K562 (cell line): ENCODE results near the gene CEBPB. TPM values are rescaled to one million over a fixed set of nuclear protein-coding genes. Genes with fewer than 3 reads are reported as not detected.

Experiments
- CC2D1A ChIP-seq: fragments of 450-650 bp; IDR thresholded peaks from 2 replicates; pipeline ENCODE4 v1.6.1; 2017; ENCODE audit warnings: mild to moderate bottlenecking
- CHCHD3 ChIP-seq: fragments of 250-450 bp; sonication (Bioruptor Pico); IDR thresholded peaks from 2 replicates; pipeline ENCODE4 v2.1.2; 2022; ENCODE audit warnings: mild to moderate bottlenecking
- ELF4 ChIP-seq: fragments of 450-650 bp; formaldehyde crosslinking; IDR thresholded peaks from 2 replicates; pipeline ENCODE4 v1.4.0; 2022; ENCODE audit warnings: missing genetic modification characterization
- GTF3C2 ChIP-seq: IDR thresholded peaks from 3 replicates; pipeline ENCODE4 v1.6.1; 2011; ENCODE audit warnings: borderline replicate concordance, mild to moderate bottlenecking, moderate library complexity; ENCODE audit not compliant: insufficient read length; ENCODE audit errors: extremely low read depth
- HCFC1 ChIP-seq: IDR thresholded peaks from 2 replicates; pipeline ENCODE4 v1.6.1; 2012; ENCODE audit warnings: low read depth, low read length, improper control_type of control experiment
- HNRNPH1 ChIP-seq: fragments of 200-400 bp; formaldehyde crosslinking; optimal IDR thresholded peaks from 2 replicates; pipeline ENCODE3; 2017; ENCODE audit warnings: low read depth, mild to moderate bottlenecking, low read length, moderate library complexity
- JUN ChIP-seq, 2 experiments: sonication (generic) in 1 of 2; formaldehyde crosslinking in 1 of 2; IDR thresholded peaks; 2 replicates each; pipeline versions ENCODE4 v1.6.1 to v1.8.0; 2012 to 2022; ENCODE audit warnings: borderline replicate concordance in 2 of 2, mild to moderate bottlenecking in 2 of 2, improper control_type of control experiment in 1 of 2, low read depth in 1 of 2, low read length in 1 of 2, missing genetic modification reagents in 1 of 2
- LEF1 ChIP-seq: fragments of 450-650 bp; IDR thresholded peaks from 2 replicates; pipeline ENCODE4 v1.6.1; 2016; ENCODE audit warnings: mild to moderate bottlenecking
- PML ChIP-seq: IDR thresholded peaks from 2 replicates; pipeline ENCODE4 v1.6.1; 2012; ENCODE audit warnings: low read length, inconsistent platforms
- RBBP5 ChIP-seq: fragments of 200-600 bp; sonication (generic); IDR thresholded peaks from 2 replicates; pipeline ENCODE4 v1.6.1; 2012; ENCODE audit warnings: borderline replicate concordance, mild to moderate bottlenecking, low read length, control low read depth, inconsistent platforms; ENCODE audit not compliant: insufficient read depth, poor library complexity, severe bottlenecking
- SIX5 ChIP-seq, 2 experiments: IDR thresholded peaks; 2 replicates each; pipeline ENCODE4 v1.6.1; 2011; ENCODE audit warnings: low read length in 2 of 2, borderline replicate concordance in 1 of 2, low read depth in 1 of 2, mild to moderate bottlenecking in 1 of 2, moderate library complexity in 1 of 2; ENCODE audit not compliant: insufficient read depth in 1 of 2
- TEAD2 ChIP-seq: fragments of 450-650 bp; IDR thresholded peaks from 2 replicates; pipeline ENCODE4 v1.6.1; 2016; ENCODE audit warnings: missing genetic modification characterization, control low read depth, missing compliant biosample characterization
- ZBTB8A ChIP-seq: fragments of 450-650 bp; IDR thresholded peaks from 2 replicates; pipeline ENCODE4 v1.6.1; 2018; ENCODE audit warnings: mild to moderate bottlenecking, moderate library complexity; ENCODE audit not compliant: partially characterized antibody
- ZNF212 ChIP-seq: fragments of 450-650 bp; formaldehyde crosslinking; IDR thresholded peaks from 2 replicates; pipeline ENCODE4 v1.4.0; 2020; ENCODE audit warnings: mild to moderate bottlenecking
- ZNF592 ChIP-seq: fragments of 450-650 bp; IDR thresholded peaks from 2 replicates; pipeline ENCODE4 v1.6.1; 2017; ENCODE audit warnings: antibody characterized with exemption, mild to moderate bottlenecking
- ZNF639 ChIP-seq, 2 experiments: fragments of 200-800 bp in 1 of 2; sonication (Bioruptor generic) in 1 of 2; sonication (generic) in 1 of 2; formaldehyde crosslinking in 1 of 2; IDR thresholded peaks in 1 of 2; conservative IDR thresholded peaks in 1 of 2; 2 replicates each; pipeline versions ENCODE4 v1.5.0 to v1.6.1; 2016 to 2020; ENCODE audit warnings: missing compliant biosample characterization in 1 of 2, missing genetic modification characterization in 1 of 2, missing genetic modification reagents in 1 of 2
- ZNF778 ChIP-seq: fragments of 450-650 bp; formaldehyde crosslinking; IDR thresholded peaks from 2 replicates; pipeline ENCODE4 v1.4.0; 2020; ENCODE audit warnings: mild to moderate bottlenecking, moderate library complexity
- ZNF830 ChIP-seq: fragments of 250-450 bp; sonication (Bioruptor Pico); IDR thresholded peaks from 2 replicates; pipeline ENCODE4 v1.5.0; 2021; ENCODE audit warnings: mild to moderate bottlenecking
- polyA plus RNA-seq, 8 experiments: library from polyadenylated mRNA; depleted of rRNA in 4 of 8; stranded (reverse) in 5 of 8; unstranded in 3 of 8; fragments of >200 nt; fragmentation: Nextera tagmentation in 2 of 8; fragmentation: Illumina TruSeq in 1 of 8; extraction: Ambion mirVana in 2 of 8; extraction: Trizol in 1 of 8; gene quantifications; 2 replicates each; pipeline versions ENCODE4 v1.2.1 to v1.2.3, GENCODE V29; 2011 to 2014; ENCODE audit warnings: inconsistent platforms in 1 of 8, missing spikeins in 1 of 8
- total RNA-seq, 7 experiments: library from RNA; depleted of rRNA in 6 of 7; stranded (reverse); fragments of >200 nt in 6 of 7; fragmentation: Illumina TruSeq in 2 of 7; extraction: Trizol in 2 of 7; gene quantifications; 2 replicates each; pipeline versions ENCODE4 v1.2.1 to v1.2.3, GENCODE V29; 2011 to 2021; ENCODE audit warnings: low replicate concordance in 1 of 7

The CEBPB gene
- total and polyA plus RNA-seq, 9 of the 15 experiments (the other 6 are each of a cell fraction or from before 2014, with no cell fraction given) = 1.2 to 72.6 (median 7.8) TPM

GRCh38 chr20:50192364-50193198, 2.0 kb downstream of the CEBPB start (continued):
- TF ChIP-seq GTF3C2 (no peak), ZNF212 (CRISPR knock-in tag) (no peak), CC2D1A (no peak), CHCHD3 (no peak), SIX5 (IDR thresholded peaks at IDR 0.05; ENCODE audit: borderline replicate concordance in 1 of 2, insufficient read depth in 1 of 2, low read depth in 1 of 2, low read length in 2 of 2) (no peak), HCFC1 (peak; percentile 51), PML (peak; percentile 33; the same call in 1 of the 2 replicates), ZNF778 (no peak), LEF1 (peak; percentile 35; the same call in 1 of the 2 replicates), RBBP5 (no peak), JUN (IDR thresholded peaks at IDR 0.05; ENCODE audit: borderline replicate concordance, low read depth, low read length) (peak; percentile 81; the same call in 1 of the 2 replicates), JUN (CRISPR knock-in tag; IDR thresholded peaks at IDR 0.05; ENCODE audit: borderline replicate concordance) (0 out of 2 replicates have a peak, but pooled peaks have one; percentile 26), ELF4 (no peak), ZNF592 (no peak; the same call in 1 of the 2 replicates), ZNF830 (CRISPR knock-in tag) (no peak), ZBTB8A (no peak), ZNF639 (CRISPR knock-in tag; conservative IDR thresholded peaks at IDR 0.05 in 1 of 2, IDR thresholded peaks at IDR 0.05 in 1 of 2) (no peak; a peak in 1 of 4 replicates), HNRNPH1 (no peak), TEAD2 (tag) (no peak)
